Heart left ventricle (tissue), 13 donors: Measurements from ENCODE around the gene HDAC4.

Source experiments
- POLR2A ChIP-seq, 2 donors: fragments of 450-650 bp; IDR thresholded peaks; one replicate each; pipeline ENCODE4 v1.6.1; 2017; ENCODE audit warnings: antibody characterized with exemption in 2 of 2, mild to moderate bottlenecking in 2 of 2, moderate library complexity in 2 of 2
- TF ChIP-seq, protein P1 (sequence below), 12 donors: fragments of 200-600 bp; sonication (generic) in 4 of 12; IDR thresholded peaks; one replicate each; pipeline versions ENCODE4 v1.5.0 to v1.8.0; 2018 to 2022; ENCODE audit warnings: antibody characterized with exemption in 12 of 12, mild to moderate bottlenecking in 5 of 12
- donor health status: ischemic (EF 13 %, LVEDD 7.1; RV severe dilation, severe dysfunction).
- donor health status: DM: no; HTN: yes; CAD: no.
- donor health status: DM: no; HTN: no; CAD: no.
- donor health status: ischemic (EF 25% LVEDD 6.9; RV normal size, moderate dysfunction).
- donor health status: ischemic (EF 25% LVEDD 5.7; RV mildly dilated, moderate dysfunction).
- donor health status: ischemic (EF 35%, LVEDD 5.7; RV mildly dilated, moderate dysfunction).
- donor health status: nonischemic (EF 11% LVEDD 7.7; RV severe dilation, severe dysfunction).
- donor health status: DM: yes; HTN: yes; CAD: no.
- donor health status: PGD.
- donor health status: ischemic (EF 29% LVEDD 5.4; RV normal size, mild dysfunction).
- donor health status: nonischemic (EF 23%, LVEDD 6.1; RV moderate dilation, normal function).

DNA sequence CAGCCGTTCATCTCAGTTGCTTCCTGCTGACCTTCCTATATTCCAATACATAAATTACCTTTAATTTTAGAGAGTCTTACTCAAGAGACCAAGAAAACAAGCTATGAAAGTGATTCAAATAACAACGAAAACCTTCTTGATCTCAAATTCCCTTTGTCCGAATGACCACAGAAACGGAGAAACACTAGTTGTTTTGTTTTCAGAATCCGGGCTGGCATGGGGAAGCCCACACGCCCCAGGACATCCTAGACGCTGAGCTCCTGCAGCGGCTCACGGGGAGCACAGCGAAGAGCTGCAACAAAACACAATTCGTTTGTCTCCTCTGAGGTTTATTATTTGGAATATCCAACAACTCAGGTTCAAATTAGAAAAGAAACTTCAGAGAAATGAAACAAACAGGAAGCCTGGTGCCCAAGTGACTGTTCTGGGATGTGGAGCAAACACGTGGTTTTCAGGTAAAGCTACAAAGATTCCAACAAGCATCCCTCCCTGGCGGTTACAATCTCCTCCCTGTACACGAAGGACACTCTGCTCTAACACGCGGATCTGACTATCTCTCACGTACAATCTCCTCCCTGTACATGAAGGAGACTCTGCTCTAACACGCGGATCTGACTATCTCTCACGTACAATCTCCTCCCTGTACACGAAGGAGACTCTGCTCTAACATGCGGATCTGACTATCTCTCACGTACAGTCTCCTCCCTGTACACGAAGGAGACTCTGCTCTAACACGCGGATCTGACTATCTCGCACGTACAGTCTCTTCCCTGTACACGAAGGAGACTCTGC is 315.4 kb downstream of the HDAC4 start:
- TF ChIP-seq, protein P1, sequence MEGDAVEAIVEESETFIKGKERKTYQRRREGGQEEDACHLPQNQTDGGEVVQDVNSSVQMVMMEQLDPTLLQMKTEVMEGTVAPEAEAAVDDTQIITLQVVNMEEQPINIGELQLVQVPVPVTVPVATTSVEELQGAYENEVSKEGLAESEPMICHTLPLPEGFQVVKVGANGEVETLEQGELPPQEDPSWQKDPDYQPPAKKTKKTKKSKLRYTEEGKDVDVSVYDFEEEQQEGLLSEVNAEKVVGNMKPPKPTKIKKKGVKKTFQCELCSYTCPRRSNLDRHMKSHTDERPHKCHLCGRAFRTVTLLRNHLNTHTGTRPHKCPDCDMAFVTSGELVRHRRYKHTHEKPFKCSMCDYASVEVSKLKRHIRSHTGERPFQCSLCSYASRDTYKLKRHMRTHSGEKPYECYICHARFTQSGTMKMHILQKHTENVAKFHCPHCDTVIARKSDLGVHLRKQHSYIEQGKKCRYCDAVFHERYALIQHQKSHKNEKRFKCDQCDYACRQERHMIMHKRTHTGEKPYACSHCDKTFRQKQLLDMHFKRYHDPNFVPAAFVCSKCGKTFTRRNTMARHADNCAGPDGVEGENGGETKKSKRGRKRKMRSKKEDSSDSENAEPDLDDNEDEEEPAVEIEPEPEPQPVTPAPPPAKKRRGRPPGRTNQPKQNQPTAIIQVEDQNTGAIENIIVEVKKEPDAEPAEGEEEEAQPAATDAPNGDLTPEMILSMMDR (IDR thresholded peaks at IDR 0.05) = no peak
- no peak for TF ChIP-seq POLR2A (IDR thresholded peaks at IDR 0.05)
